DMS114 treated with DMSO at 0.1 percent for 48 hours (cell line): Measurements from ENCODE around the gene PLXNA2.

Source experiments
- DNase-seq: peaks from one replicate; lab custom pipeline; 2025; ENCODE audit not compliant: unreplicated experiment; lab: John Stamatoyannopoulos, UW

Gene PLXNA2

DNA sequence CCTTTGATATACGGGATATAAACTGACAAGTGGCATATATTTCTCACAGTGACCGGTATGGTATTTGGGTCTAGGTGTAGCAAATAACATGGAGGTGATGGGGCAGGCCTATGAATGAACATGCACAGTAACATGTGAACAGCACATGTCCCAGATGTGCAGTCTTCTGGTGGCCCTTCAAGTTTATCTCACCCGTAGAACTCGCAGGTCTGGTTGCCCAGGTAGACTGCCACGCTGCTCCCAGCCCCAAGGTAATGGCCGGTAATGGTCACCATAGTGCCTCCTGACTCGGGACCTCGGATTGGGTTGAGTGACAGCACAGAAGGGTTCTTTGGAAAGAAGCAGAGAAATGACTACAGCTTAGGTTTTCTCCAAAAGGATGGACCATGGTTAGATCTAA is 192.0 kb downstream of the PLXNA2 start:
- no peak for DNase-seq

- no peak for DNase-seq
These were observed 192.5 kb downstream of the PLXNA2 start for GRCh38 chr1:208051651-208052050.

DNA sequence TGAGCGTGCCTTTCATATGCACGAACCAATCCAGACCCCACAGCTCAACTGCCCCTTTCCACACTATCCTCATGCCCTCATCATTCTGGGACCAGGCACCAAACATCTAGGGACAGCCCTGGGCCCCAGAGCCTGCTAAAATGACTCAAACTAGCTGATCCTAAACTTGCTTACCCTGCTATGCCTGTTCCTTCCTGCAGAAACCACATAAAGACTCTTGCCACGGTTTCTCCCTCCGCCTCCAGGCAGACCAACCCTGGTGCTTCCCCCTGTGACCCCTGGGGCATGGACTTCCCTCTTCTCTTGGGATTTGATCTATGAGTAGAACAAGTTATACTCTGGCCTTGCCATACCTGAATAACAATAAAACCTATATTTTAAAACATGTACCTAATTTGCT is 195.3 kb downstream of the PLXNA2 start:
- DNase-seq: no peak

DNA sequence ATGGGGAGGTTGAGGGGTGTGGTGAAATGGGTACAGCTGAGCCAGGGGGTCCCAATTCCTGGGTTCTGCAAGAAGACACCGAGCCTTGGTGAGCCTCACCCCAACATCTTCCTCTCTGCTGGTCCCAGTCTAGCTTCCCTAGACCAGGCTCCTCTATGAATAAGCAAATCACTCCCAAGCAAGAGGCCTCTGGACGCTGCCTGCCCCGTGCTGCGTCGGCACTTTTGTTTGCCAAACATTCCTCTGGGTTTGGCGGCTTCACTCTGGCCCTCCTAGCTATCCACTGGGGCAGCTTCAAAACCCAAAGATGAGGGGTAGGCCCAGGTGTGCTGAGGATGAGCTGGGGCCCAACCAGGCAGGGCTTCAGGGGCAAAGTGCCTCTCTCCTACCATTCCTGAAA is 196.2 kb downstream of the PLXNA2 start:
- DNase-seq: no peak

DNA sequence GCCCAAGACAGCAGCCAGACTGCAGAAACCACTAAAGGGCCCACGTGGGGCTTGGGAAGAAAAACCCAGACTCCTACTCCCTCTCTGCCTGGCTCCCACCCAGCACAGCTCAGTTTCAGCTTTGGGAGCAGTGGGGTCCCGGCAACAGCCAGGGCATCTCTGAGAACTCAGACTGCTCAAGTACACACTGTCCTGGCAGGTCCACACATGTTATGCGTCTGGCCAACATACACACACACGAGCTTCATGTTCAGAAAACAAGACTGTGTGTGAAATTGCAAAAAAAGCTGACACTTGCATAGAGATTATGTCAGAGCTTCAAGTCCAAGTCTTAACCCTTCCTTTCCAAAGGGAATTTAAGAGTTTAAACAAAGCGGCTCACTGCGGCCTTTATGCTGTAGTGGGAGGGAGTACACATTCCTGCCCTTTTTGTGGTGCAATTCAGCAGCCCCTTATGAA is 196.7 kb downstream of the PLXNA2 start:
- DNase-seq: no peak

DNA sequence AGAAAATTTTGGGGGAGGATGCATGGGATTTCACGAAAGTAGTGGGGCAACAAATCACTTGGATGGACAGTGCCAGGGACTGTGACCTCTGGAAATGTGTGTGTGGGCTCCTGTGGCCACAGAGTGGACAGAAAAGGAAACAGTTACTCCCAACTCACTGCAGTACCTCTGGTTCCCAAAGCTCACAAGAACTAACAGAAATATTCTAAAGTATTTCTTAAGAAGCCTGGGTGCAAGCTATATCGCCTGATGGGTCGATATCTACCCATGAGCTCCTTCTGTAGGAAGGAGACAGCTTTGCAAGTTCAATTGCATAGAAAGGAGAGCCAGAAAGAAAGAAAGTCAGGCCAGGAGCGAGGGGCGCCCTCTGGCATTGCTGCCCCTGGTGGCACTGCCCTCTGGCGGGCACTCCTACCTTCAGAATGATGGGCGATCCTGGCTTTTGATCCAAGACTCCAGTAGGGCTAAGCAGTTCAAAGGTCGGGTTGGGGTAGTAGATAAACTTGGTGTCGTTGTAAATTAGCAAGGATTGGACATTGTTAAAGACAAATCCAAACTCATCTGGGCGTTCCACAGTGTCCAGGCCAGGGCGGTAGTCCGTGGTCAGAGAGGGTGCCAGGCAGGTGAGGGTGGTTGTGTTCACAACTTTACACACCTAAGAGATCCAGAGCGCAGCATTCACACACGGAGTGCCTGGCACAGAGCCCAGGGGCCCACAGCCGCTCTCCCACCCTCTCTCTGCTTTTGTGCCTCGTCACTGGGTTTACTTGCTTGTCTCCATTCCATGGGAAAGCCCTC is 198.5 kb downstream of the PLXNA2 start:
- DNase-seq: no peak

DNA sequence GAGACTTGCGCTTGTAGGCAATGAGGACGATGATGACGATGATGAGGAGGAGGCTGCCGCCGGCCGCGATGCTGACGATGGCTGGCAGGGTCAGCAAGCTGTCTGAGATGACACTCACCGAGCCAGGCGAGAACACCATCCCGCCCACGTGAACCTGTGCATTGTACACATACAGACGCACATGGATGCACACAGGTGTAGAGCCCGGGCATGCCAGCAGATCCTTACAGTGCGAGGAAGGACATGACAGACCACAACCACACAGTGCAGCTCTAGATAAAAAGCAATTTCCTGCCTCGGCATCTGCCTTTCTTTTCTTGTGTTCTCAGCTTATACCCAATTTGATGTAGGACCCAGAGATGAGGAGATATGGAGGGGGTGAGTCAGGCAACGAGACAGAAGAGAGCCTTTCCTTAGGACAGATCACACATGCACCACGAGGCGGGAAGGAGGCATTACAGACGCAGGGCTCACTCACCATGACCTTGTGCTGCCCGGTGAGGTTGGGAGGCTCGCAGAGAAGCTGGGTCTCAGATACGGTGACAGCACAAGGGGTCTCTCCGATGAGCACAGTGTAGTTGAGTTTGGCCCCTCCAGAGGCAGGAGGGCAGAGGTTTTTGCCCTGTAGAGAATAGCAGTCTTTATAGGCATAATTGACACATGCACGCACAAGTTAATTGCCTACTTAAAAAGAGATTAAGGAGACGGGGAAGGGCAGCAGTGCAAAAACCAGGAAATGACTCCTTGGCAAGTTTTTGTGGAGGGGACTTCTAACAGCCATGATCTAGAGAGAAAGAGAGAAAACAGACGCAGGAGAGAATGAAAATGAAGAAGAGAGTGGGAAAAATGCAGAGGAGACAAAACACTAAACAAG is 199.4 kb downstream of the PLXNA2 start:
- no peak for DNase-seq

GRCh38 chr1:208043691-208044181 is 200.4 kb downstream of the PLXNA2 start:
- DNase-seq: no peak

DNA sequence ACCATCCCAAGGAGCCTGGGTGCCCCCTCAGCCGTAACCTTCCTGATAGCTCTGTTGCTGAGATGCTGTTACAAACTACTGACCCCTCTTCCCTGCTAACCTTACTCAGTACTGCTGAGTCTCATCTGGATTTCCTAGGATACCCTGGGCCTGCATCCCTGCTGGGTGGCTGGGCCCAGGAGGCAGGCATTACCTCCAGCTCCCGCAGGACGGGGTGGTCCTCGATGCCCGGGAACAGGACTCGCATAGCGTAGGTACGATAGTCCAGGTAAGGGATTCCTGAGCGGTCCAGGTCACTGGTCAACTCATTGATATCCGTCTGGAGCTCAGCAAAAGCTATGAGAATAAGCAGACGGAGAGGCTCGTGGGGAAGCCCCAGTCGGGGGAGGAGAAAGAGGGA is 201.3 kb downstream of the PLXNA2 start:
- DNase-seq: no peak

- DNase-seq: no peak
These were observed 202.1 kb downstream of the PLXNA2 start for GRCh38 chr1:208042041-208042615.

GRCh38 chr1:208041505-208041904 is 202.7 kb downstream of the PLXNA2 start:
- no peak for DNase-seq

GRCh38 chr1:208040821-208041297 is 203.3 kb downstream of the PLXNA2 start:
- DNase-seq: no peak

DNA sequence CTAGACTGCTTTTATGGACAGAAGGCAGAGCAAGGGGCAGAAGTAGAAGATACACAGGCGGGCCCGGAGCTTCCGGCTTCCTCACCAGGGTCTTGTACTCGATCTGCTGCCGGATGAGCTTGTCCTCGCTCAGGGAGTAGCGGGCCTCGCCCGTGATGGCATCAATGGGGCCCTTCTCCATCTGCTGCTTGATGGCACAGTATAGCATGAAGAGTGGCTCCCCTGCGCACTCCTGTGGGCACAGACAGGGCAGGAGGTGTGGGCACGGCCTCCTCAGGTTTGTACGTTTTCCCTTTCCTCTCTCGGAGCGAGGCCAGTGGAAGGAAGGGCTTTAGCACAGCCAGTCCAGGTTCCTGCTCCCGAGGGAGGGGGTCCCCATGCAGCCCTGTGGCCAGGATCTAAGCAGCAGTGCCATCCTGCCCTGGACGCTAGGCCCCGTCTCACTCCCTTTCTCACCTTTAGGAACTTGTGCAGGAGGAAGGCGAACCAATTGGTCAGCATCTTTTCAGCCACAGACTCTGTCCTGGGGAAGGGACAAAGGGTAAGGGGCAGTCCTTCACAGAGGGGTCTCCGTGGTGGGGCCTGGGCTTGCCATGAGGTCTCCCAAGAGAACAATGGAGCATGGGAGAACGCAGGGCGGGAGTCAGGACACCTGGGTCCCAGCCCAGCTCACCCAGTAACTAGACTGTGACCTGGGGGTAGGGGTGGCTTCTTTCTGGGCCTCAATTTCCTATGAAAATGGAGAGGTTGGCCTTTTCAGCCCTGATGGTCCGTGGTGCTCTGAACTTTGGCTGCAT is 204.4 kb downstream of the PLXNA2 start:
- DNase-seq: no peak

GRCh38 chr1:208038303-208038702 is 205.9 kb downstream of the PLXNA2 start:
- no peak for DNase-seq

DNA sequence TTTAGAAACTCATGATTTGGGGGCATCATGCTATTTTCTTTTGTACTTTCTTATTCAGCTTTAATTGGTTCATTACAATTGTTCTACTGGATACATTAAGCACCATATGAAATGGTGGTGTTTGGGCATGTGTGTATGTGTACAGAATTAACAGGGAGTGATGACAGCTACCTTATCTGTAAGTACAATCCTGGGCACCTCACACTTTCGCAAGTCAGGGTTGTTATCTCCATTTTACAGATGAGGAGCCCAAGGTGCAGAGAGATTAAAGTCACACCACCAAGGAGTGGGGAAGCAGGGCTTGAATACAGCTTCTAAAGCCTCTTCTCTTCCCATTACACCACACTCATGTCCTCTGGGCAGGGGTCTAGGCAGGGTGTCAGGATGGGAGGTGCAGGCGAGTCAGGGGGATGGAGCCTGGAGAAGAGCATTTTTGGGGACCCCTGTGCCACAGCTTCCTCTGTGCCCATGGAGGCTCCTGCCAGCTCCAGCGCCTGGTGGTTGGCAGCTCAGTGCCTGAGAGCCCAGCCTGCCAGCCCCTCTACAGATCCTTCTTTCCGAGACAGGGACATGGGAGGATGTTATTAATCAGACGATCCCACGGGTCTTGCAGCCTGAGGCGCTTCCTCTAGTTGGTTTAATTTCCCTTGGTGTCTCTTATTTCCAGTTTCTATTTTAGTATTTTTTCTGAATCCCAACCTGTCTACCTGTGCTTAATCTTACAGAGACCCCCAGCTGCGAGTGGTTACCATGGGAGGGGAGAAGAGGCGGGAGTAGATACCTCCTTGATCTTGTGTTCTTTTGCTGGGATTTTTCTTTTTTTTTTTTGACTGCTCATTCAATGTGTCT is 207.0 kb downstream of the PLXNA2 start:
- no peak for DNase-seq

GRCh38 chr1:208036106-208036808 is 207.9 kb downstream of the PLXNA2 start:
- DNase-seq: no peak

- DNase-seq: no peak
These were observed 210.0 kb downstream of the PLXNA2 start for GRCh38 chr1:208034135-208034534.

DNA sequence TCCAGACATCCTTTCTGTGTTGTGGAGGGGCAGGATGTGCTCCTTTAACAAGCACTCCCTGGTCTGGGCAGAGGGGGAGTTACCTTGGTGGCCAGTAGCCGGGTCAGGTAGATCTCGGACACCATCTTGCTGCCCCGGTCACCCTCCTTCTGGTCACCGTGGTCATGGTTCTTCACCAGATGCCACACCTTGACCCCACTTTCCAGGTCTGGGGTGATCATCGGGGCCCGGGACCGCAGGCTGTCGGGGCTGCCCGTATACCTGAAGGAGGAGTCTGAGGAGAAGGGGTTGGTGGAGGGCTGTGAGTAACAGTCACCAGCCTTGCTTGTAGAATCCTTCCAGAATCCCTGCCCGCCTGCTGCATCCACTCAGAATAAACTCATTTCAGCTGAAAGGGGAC is 210.9 kb downstream of the PLXNA2 start:
- DNase-seq: no peak

GRCh38 chr1:208031932-208032320 is 212.3 kb downstream of the PLXNA2 start:
- no peak for DNase-seq
